Astrocyte (in vitro differentiated cells and primary cell): Measurements from ENCODE around the gene GGCT. TPM values are rescaled to one million over a fixed set of nuclear protein-coding genes. Genes with fewer than 3 reads are reported as not detected.
A peak's percentile ranks its signal among the peaks of the same experiment; 100 is the strongest.

Experiments
- DNase-seq: peaks from one replicate; pipeline ENCODE4 v3.0.0-alpha.2; 2010; ENCODE audit warnings: low read depth
- FAIRE-seq: peaks from 2 replicates; lab custom pipeline; 2011; peaks lifted over from hg19 to GRCh38; lab: Jason Lieb, UNC
- H2AFZ ChIP-seq: 2 replicates; pipeline ENCODE4 v1.6.0; 2012; ENCODE audit warnings: low read depth, low read length, inconsistent platforms
- H3K27ac ChIP-seq: 2 replicates; pipeline ENCODE4 v1.5.1; 2011; ENCODE audit warnings: low read depth, low read length, inconsistent platforms
- H3K27me3 ChIP-seq: 2 replicates; pipeline ENCODE4 v1.6.0; 2011; ENCODE audit warnings: low read length, inconsistent platforms; ENCODE audit not compliant: insufficient read depth
- H3K36me3 ChIP-seq: 2 replicates; pipeline ENCODE4 v1.5.1; 2011; ENCODE audit warnings: low read length, inconsistent platforms; ENCODE audit not compliant: insufficient read depth
- H3K4me1 ChIP-seq: 2 replicates; pipeline ENCODE4 v1.5.1; 2011; ENCODE audit warnings: low read length, inconsistent platforms; ENCODE audit not compliant: insufficient read depth
- H3K4me2 ChIP-seq: 2 replicates; pipeline ENCODE4 v1.6.0; 2012; ENCODE audit warnings: low read length, inconsistent platforms
- H3K4me3 ChIP-seq: 2 replicates; pipeline ENCODE4 v1.5.1; 2011; ENCODE audit warnings: low read depth, mild to moderate bottlenecking, low read length, inconsistent platforms; ENCODE audit not compliant: insufficient read depth
- H3K79me2 ChIP-seq: 2 replicates; pipeline ENCODE4 v1.6.0; 2012; ENCODE audit warnings: mild to moderate bottlenecking, low read length, inconsistent platforms; ENCODE audit not compliant: insufficient read depth
- H3K9ac ChIP-seq: 2 replicates; pipeline ENCODE4 v1.6.0; 2012; ENCODE audit warnings: mild to moderate bottlenecking, low read length, inconsistent platforms
- H3K9me3 ChIP-seq: 2 replicates; pipeline ENCODE4 v1.5.1; 2012; ENCODE audit warnings: low read depth, mild to moderate bottlenecking, low read length, inconsistent platforms; ENCODE audit not compliant: insufficient read depth
- H4K20me1 ChIP-seq: 2 replicates; pipeline ENCODE4 v1.6.0; 2012; ENCODE audit warnings: low read length, inconsistent platforms; ENCODE audit not compliant: insufficient read depth
- H3K27ac Mint-ChIP-seq: one replicate; pipeline ENCODE4 v1.8.0; 2021; ENCODE audit warnings: mild to moderate bottlenecking, mixed read lengths; ENCODE audit not compliant: unreplicated experiment
- H3K27me3 Mint-ChIP-seq: one replicate; pipeline ENCODE4 v1.8.0; 2021; ENCODE audit warnings: low read depth, mixed read lengths; ENCODE audit not compliant: unreplicated experiment
- H3K36me3 Mint-ChIP-seq: one replicate; pipeline ENCODE4 v1.8.0; 2021; ENCODE audit warnings: low read depth, mixed read lengths; ENCODE audit not compliant: unreplicated experiment
- H3K4me1 Mint-ChIP-seq: one replicate; pipeline ENCODE4 v1.8.0; 2021; ENCODE audit warnings: low read depth, mixed read lengths; ENCODE audit not compliant: unreplicated experiment
- H3K4me3 Mint-ChIP-seq: one replicate; pipeline ENCODE4 v1.8.0; 2021; ENCODE audit warnings: mild to moderate bottlenecking, moderate library complexity, mixed read lengths; ENCODE audit not compliant: unreplicated experiment
- H3K9me3 Mint-ChIP-seq: one replicate; pipeline ENCODE4 v1.8.0; 2021; ENCODE audit warnings: mild to moderate bottlenecking, mixed read lengths; ENCODE audit not compliant: unreplicated experiment
- EZH2 ChIP-seq: IDR thresholded peaks from 2 replicates; pipeline ENCODE4 v1.6.1; 2012; ENCODE audit warnings: mild to moderate bottlenecking, low read length, inconsistent platforms; ENCODE audit not compliant: insufficient read depth
- total RNA-seq: library from RNA; stranded (reverse); gene quantifications from 2 replicates; pipeline ENCODE4 v1.2.1, GENCODE V29; 2021
- TF ChIP-seq, protein P1 (sequence below): IDR thresholded peaks from 2 replicates; pipeline ENCODE4 v1.5.1; 2011; ENCODE audit warnings: low read depth, mild to moderate bottlenecking, inconsistent platforms, low read length, moderate library complexity; ENCODE audit not compliant: insufficient read depth

Gene GGCT
- total RNA-seq, 1 donor from 2014 or later, result 29.6 TPM

DNA sequence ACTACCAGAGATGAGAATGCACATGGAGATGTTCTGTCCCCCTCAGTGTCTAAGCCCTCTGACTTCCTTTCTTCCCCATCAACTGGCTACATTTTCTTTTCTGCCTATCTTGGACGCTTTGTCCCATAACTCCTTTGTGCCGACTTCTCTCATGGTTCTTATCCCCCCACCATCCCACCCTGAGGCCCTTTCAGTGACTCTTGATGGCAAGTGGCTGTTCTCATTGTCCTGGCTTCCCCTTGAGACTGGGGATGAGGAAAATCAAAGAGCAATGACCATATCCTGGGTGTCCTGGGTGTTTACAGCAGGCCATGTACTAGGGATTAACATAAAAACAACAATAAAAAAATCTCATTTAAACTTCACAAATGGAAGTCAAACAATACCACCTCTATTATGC, 18.8 kb upstream of the GGCT start:
- Mint-ChIP-seq H3K27me3 (peaks cover 4% of the 10 kb centered on the region), H3K9me3 (no peaks in the 10 kb centered on the region), H3K4me1 (peaks cover 13% of the 10 kb centered on the region), H3K36me3 (peaks cover 2% of the 10 kb centered on the region), H3K4me3 (no peak overlapping the region), H3K27ac (peak overlapping the region; percentile 41)
- DNase-seq (no peak), FAIRE-seq (no peak)
- H4K20me1 ChIP-seq, result no peaks in the 10 kb centered on the region
- TF ChIP-seq EZH2, result no peak
- TF ChIP-seq, protein P1, sequence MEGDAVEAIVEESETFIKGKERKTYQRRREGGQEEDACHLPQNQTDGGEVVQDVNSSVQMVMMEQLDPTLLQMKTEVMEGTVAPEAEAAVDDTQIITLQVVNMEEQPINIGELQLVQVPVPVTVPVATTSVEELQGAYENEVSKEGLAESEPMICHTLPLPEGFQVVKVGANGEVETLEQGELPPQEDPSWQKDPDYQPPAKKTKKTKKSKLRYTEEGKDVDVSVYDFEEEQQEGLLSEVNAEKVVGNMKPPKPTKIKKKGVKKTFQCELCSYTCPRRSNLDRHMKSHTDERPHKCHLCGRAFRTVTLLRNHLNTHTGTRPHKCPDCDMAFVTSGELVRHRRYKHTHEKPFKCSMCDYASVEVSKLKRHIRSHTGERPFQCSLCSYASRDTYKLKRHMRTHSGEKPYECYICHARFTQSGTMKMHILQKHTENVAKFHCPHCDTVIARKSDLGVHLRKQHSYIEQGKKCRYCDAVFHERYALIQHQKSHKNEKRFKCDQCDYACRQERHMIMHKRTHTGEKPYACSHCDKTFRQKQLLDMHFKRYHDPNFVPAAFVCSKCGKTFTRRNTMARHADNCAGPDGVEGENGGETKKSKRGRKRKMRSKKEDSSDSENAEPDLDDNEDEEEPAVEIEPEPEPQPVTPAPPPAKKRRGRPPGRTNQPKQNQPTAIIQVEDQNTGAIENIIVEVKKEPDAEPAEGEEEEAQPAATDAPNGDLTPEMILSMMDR, result no peak
- H3K4me3 ChIP-seq, result no peak overlapping the region
- no peaks in the 10 kb centered on the region for H3K27me3 ChIP-seq
- no peaks in the 10 kb centered on the region for H3K36me3 ChIP-seq
- no peak overlapping the region for H3K9ac ChIP-seq
- H3K9me3 ChIP-seq, result no peaks in the 10 kb centered on the region
- no peak overlapping the region for H3K27ac ChIP-seq
- H3K79me2 ChIP-seq, result no peaks in the 10 kb centered on the region
- no peak overlapping the region for H2AFZ ChIP-seq
- H3K4me1 ChIP-seq, result no peaks in the 10 kb centered on the region
- no peak overlapping the region for H3K4me2 ChIP-seq

DNA sequence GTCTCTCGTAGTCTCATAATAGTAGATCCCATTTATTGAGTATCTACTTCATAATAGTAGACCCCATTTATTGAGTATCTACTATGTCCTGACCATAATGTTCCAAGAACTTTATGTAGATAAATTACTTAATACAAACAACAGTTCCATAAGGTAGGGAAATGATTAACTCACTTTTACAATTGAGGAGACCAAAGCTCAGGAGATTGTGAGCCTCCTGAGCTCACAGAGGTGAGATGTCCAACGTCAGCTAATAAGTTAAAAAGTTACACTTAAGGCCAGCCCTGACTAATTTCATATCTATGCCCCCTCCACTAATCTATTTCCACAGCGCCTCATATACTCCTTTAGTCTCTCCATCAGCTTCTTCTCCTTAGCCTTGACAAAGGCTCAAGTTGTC, 17.5 kb upstream of the GGCT start:
- TF ChIP-seq EZH2, result no peak
- TF ChIP-seq, protein P1, result no peak
- Mint-ChIP-seq H3K27me3 (peaks cover 4% of the 10 kb centered on the region), H3K27ac (no peak overlapping the region), H3K4me3 (no peak overlapping the region), H3K4me1 (peaks cover 13% of the 10 kb centered on the region), H3K9me3 (no peaks in the 10 kb centered on the region), H3K36me3 (peaks cover 2% of the 10 kb centered on the region)
- DNase-seq, result no peak
- Histone ChIP-seq H3K36me3 (no peaks in the 10 kb centered on the region), H3K79me2 (no peaks in the 10 kb centered on the region), H3K4me2 (no peak overlapping the region), H4K20me1 (no peaks in the 10 kb centered on the region), H3K9ac (no peak overlapping the region), H3K27me3 (no peaks in the 10 kb centered on the region), H3K27ac (no peak overlapping the region), H2AFZ (no peak overlapping the region), H3K9me3 (no peaks in the 10 kb centered on the region), H3K4me1 (no peaks in the 10 kb centered on the region), H3K4me3 (no peak overlapping the region)
- no peak for FAIRE-seq

DNA sequence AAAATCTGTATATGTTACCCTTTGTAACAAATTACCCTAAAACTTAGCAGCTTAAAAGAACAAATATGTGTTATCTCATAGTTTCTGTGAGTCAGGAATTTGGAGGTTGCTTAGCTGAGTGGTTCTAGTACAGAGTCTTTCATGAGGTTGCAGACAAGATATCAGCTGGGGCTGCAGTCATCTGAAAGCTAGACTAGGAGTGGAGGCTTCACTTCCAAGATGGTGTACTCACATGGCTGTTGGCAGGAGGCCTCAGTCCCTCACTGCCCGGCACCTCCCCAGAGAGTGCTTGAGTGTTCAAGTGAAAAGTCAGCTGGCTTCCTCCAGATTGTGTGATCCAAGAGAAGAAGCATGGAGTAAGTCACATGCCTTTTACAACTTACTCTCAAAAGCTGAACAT, 16.9 kb upstream of the GGCT start:
- no peaks in the 10 kb centered on the region for H4K20me1 ChIP-seq
- TF ChIP-seq, protein P1, result no peak
- no peak for TF ChIP-seq EZH2
- DNase-seq, result peak; percentile 67
- peak; percentile 29 for FAIRE-seq
- H3K4me2 ChIP-seq, result no peak overlapping the region
- Mint-ChIP-seq H3K27me3 (peaks cover 4% of the 10 kb centered on the region), H3K27ac (no peak overlapping the region), H3K36me3 (peaks cover 2% of the 10 kb centered on the region), H3K4me3 (no peak overlapping the region), H3K4me1 (peaks cover 13% of the 10 kb centered on the region), H3K9me3 (no peaks in the 10 kb centered on the region)
- H3K79me2 ChIP-seq, result no peaks in the 10 kb centered on the region
- no peaks in the 10 kb centered on the region for H3K9me3 ChIP-seq
- H3K4me3 ChIP-seq, result no peak overlapping the region
- no peak overlapping the region for H3K9ac ChIP-seq
- no peaks in the 10 kb centered on the region for H3K36me3 ChIP-seq
- H3K27me3 ChIP-seq, result no peaks in the 10 kb centered on the region
- H3K27ac ChIP-seq, result no peak overlapping the region
- H2AFZ ChIP-seq, result no peak overlapping the region
- no peaks in the 10 kb centered on the region for H3K4me1 ChIP-seq
